ENCODE results near the gene ZFP42. TPM values are rescaled to one million over a fixed set of nuclear protein-coding genes. Genes with fewer than 3 reads are reported as not detected.

Gene ZFP42
- total RNA-seq, 1 experiment from 2014 or later, result 0.12 TPM

- RAD21 ChIA-PET (ENCODE audit: low non-redundant PET in 1 of 2, low total read pairs in 2 of 2, uncharacterized antibody in 2 of 2, unreplicated experiment in 2 of 2), result no interaction called here
- no peak for DNase-seq (ENCODE audit: low read depth, low spot score)
- Histone ChIP-seq H3K4me3 (replicated peaks in 1 of 2; ENCODE audit: low read depth in 1 of 2, low read length in 2 of 2) (no peak overlapping the region), H3K9ac (ENCODE audit: low read length) (no peak overlapping the region), H3K4me1 (ENCODE audit: control insufficient read depth in 1 of 2, insufficient read depth in 2 of 2, low read length in 2 of 2) (no peaks in the 10 kb centered on the region), H3K36me3 (ENCODE audit: control insufficient read depth in 1 of 2, insufficient read depth in 2 of 2, low read length in 2 of 2) (no peaks in the 10 kb centered on the region), H3K27me3 (ENCODE audit: insufficient read depth, low read length) (no peaks in the 10 kb centered on the region), H3K27ac (ENCODE audit: low read depth, low read length) (no peak overlapping the region), H3K4me2 (ENCODE audit: low read length) (no peak overlapping the region), H2AFZ (ENCODE audit: low read depth, low read length, poor library complexity, severe bottlenecking) (no peak overlapping the region), H3K9me3 (ENCODE audit: control insufficient read depth in 1 of 2, insufficient read depth in 1 of 2, low read depth in 1 of 2, low read length in 2 of 2) (no peaks in the 10 kb centered on the region), H3K9me2 (ENCODE audit: insufficient read depth) (no peaks in the 10 kb centered on the region), H3K79me2 (ENCODE audit: insufficient read depth, low read length) (no peaks in the 10 kb centered on the region), H4K20me1 (ENCODE audit: insufficient read depth) (no peaks in the 10 kb centered on the region)
- BruUV-seq (replicated peaks), result no TSS peak
- intact Hi-C loops (cut with micrococcal nuclease), result no loop called here
- CTCF ChIA-PET, result no interaction called here
- POLR2A ChIA-PET, result no interaction called here
- no peak for ATAC-seq
- TF ChIP-seq POLR2AphosphoS5 (IDR thresholded peaks at IDR 0.05; ENCODE audit: low read depth, low read length) (no peak), EZH2 (IDR thresholded peaks at IDR 0.05) (no peak), ZFX (IDR thresholded peaks at IDR 0.05) (no peak), ZBTB33 (IDR thresholded peaks at IDR 0.05; ENCODE audit: extremely low read depth, insufficient replicate concordance, low read length) (no peak), SP1 (IDR thresholded peaks at IDR 0.05; ENCODE audit: low read depth) (no peak), SIN3A (IDR thresholded peaks at IDR 0.05; ENCODE audit: low read depth) (no peak), ZNF274 (IDR thresholded peaks at IDR 0.05; ENCODE audit: low read depth, low read length) (no peak), CEBPB (IDR thresholded peaks at IDR 0.05; ENCODE audit: low read depth) (no peak), EGR1 (IDR thresholded peaks at IDR 0.05; ENCODE audit: low read depth) (no peak), CBX3 (IDR thresholded peaks at IDR 0.05; ENCODE audit: low read depth) (no peak)
- TF ChIP-seq, protein P1, sequence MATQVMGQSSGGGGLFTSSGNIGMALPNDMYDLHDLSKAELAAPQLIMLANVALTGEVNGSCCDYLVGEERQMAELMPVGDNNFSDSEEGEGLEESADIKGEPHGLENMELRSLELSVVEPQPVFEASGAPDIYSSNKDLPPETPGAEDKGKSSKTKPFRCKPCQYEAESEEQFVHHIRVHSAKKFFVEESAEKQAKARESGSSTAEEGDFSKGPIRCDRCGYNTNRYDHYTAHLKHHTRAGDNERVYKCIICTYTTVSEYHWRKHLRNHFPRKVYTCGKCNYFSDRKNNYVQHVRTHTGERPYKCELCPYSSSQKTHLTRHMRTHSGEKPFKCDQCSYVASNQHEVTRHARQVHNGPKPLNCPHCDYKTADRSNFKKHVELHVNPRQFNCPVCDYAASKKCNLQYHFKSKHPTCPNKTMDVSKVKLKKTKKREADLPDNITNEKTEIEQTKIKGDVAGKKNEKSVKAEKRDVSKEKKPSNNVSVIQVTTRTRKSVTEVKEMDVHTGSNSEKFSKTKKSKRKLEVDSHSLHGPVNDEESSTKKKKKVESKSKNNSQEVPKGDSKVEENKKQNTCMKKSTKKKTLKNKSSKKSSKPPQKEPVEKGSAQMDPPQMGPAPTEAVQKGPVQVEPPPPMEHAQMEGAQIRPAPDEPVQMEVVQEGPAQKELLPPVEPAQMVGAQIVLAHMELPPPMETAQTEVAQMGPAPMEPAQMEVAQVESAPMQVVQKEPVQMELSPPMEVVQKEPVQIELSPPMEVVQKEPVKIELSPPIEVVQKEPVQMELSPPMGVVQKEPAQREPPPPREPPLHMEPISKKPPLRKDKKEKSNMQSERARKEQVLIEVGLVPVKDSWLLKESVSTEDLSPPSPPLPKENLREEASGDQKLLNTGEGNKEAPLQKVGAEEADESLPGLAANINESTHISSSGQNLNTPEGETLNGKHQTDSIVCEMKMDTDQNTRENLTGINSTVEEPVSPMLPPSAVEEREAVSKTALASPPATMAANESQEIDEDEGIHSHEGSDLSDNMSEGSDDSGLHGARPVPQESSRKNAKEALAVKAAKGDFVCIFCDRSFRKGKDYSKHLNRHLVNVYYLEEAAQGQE (IDR thresholded peaks at IDR 0.05; ENCODE audit: low read depth), result no peak
Observed at GRCh38 chr4:188030401-188030800, 34.8 kb downstream of the ZFP42 start.
